GM12875 (cell line): Measurements from ENCODE around the gene CLEC5A.
"Not testable (repeated sequence)": the region's sequence is repeated elsewhere in the genome, so short reads cannot be mapped to it uniquely, and the experiment has no call there.

Experiments used
- H3K4me3 ChIP-seq: one replicate; pipeline ENCODE4 v1.5.1; 2011; ENCODE audit warnings: low read depth, low read length, control low read depth
- TF ChIP-seq, protein P1 (sequence below): IDR thresholded peaks from 2 replicates; pipeline ENCODE4 v1.5.1; 2011; ENCODE audit warnings: low read depth, mild to moderate bottlenecking, control low read depth, inconsistent platforms, low read length, moderate library complexity, borderline replicate concordance; ENCODE audit not compliant: insufficient read depth

CLEC5A gene

DNA sequence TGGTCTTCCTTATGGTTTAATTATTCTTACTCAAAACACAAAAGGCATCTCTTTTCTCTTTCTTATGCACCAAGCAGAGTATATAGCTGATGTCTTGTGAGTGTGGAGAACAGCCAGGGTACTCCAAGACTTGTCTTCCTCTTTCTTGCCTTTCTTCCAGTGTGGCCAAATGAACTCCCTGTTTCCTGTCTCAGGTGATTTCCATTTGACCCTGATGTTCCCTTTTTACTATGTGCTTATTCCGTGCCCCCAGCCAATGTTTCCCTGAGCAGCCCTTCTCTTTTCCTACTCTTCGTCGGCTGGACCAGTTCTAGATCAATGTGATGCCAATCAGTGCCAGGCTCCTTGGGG, 18.0 kb downstream of the CLEC5A start:
- no peak overlapping the region for H3K4me3 ChIP-seq
- TF ChIP-seq, protein P1, sequence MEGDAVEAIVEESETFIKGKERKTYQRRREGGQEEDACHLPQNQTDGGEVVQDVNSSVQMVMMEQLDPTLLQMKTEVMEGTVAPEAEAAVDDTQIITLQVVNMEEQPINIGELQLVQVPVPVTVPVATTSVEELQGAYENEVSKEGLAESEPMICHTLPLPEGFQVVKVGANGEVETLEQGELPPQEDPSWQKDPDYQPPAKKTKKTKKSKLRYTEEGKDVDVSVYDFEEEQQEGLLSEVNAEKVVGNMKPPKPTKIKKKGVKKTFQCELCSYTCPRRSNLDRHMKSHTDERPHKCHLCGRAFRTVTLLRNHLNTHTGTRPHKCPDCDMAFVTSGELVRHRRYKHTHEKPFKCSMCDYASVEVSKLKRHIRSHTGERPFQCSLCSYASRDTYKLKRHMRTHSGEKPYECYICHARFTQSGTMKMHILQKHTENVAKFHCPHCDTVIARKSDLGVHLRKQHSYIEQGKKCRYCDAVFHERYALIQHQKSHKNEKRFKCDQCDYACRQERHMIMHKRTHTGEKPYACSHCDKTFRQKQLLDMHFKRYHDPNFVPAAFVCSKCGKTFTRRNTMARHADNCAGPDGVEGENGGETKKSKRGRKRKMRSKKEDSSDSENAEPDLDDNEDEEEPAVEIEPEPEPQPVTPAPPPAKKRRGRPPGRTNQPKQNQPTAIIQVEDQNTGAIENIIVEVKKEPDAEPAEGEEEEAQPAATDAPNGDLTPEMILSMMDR, result no peak

GRCh38 chr7:141928146-141928844, 18.5 kb downstream of the CLEC5A start:
- no peak overlapping the region for H3K4me3 ChIP-seq
- TF ChIP-seq, protein P1, result no peak

- TF ChIP-seq, protein P1, result no peak
- no peak overlapping the region for H3K4me3 ChIP-seq
These were observed 26.5 kb downstream of the CLEC5A start for GRCh38 chr7:141920281-141920680.

DNA sequence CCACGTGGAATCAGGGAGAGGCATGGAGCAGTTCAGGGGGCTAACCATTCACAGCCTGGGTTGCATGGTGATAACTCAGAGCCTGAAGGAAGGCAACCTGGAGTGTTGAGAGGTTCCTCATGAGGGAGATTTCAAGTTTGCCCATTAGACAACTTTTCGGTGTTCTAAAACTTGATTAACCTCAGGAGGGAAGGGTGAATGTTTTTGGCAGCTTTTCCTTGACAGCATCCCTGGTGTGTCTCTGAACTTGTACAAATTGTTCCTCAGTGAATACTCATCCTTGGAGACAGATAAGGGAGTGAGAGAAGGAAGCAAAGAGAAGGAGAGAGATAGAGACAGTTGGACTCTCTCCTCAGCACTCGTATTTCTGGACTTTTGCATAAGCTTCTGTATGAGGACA, 30.7 kb downstream of the CLEC5A start, which contains the start of gene OR9A4:
TSS of gene OR9A4 (plus strand) at position 301 of the 400 bp plus-strand sequence. CDS start 2,477 bp downstream, outside the sequence.
- TF ChIP-seq, protein P1, result no peak
- no peak within 1 kb of the TSS for H3K4me3 ChIP-seq

DNA sequence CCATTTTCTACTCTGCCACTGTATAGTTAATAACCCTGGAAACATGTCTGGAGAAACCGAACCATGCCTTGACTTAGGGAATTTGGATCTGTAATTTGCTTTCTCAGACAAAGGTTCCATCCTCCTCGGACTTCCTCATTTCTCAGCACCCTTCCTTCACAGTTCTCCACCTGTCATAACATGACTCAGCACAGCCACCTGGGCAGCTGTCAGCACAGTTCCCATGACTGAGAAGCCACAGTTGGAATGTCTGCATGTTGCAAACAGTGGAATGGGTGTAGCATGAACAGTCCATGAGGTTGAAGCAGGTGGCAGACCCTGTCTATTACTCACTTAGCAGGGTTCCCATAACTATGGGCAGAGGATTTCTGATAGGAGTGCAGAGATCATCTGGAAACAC, 31.2 kb downstream of the CLEC5A start:
- TF ChIP-seq, protein P1, result no peak
- no peak overlapping the region for H3K4me3 ChIP-seq

DNA sequence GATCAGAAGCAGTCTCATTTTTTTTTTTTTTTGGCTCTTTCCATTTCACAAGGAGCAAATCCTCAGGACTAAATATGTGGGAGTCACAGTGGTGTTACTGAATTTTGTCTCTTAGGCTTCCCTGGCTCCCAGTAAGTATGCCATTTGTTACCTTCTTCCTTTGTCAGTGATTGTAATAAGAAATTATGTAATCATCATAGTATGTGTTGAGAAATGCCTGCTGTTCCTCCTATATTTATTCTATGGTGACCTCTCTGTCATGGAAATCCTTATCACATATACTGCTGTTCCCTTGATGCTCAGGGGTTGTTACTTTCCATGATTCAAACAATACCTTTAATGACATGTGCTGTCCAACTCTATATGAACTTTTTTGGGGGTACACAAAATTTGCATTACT, 35.4 kb downstream of the CLEC5A start:
- TF ChIP-seq, protein P1, result no peak
- no peak overlapping the region for H3K4me3 ChIP-seq

DNA sequence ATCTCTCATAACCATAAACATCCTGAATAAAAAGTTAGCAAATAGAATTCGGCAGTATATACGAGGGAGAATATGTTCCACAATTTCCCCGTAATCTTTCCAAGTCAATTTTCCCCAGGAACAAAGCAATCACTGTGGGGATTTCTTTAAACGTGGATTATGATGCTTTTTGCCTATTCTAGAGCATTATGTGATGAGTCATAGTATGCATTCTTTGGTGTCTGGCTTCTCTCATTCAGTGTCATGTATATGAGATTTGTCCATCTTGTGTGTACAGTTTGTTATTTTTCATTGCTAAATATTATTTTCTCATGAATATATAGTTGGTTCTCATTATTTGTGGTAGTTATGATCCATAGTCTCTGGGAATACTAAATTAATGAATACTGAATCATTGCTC, 40.5 kb downstream of the CLEC5A start:
- TF ChIP-seq, protein P1, result no peak
- H3K4me3 ChIP-seq, result no peak overlapping the region

- H3K4me3 ChIP-seq, result not testable (repeated sequence)
These were observed 47.4 kb downstream of the CLEC5A start for GRCh38 chr7:141899366-141899765.
